DMS53 treated with DMSO at 0.1 percent for 48 hours (cell line): ENCODE measurements around the gene TIMM9.
"Not testable (repeated sequence)": the region's sequence is repeated elsewhere in the genome, so short reads cannot be mapped to it uniquely, and the experiment has no call there.

Source experiments
- DNase-seq: peaks from one replicate; lab custom pipeline; 2025; ENCODE audit not compliant: unreplicated experiment; lab: John Stamatoyannopoulos, UW

Gene TIMM9

DNA sequence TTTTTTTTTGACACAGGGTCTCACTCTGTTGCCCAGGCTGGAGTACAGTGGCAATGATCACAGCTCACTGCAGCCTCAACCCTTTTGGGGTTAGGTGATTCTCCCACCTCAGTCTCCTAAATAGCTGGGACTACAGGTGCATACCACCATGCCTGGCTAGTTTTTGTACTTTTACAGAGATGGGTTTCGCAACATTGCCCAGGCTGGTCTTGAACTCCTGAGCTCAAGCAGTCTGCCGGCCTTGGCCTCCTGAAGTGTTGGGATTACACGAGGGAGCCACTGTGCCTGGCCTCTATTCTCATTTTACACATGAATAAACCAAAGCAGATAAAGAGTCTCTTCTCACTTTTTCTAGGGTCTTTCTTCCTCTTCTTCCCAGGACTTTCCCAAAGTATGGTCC lies 28.4 kb downstream of the TIMM9 start:
- DNase-seq = no peak

DNA sequence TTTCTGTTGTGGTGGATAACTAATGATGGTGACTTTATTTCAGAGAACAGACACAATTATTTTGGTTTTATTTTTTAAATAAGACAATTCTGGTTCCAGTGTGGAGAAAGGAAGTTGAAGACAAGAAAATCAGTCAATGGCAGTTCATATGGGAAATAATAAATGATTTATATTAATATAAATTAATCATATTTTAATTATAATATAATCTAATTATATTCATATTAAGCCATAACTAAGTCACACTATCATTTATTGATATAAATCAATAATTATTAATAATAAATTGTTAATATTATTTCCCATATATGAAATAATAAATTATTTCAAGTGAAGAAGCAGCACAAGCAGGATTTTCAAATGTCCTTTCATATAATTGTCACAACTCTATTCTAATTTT lies 28.8 kb downstream of the TIMM9 start:
- DNase-seq = no peak

DNA sequence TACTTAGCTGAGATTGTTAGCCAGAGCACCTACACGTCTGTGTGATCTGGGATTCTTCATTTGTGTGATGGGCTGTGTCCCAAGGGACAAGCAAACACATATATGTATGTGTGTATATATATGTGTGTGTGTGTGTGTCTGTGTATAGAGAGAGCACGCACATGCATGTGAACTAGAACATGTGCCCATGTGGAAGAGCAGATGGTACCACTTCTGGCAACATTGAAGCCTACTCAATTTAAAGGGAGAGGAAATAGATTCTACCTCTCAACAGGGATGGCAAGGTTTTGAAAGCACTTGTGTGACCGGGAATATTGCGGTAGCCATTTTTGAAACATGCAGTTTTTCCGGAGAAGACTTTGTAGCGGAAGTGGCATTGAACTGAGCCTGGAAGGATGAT lies 30.2 kb downstream of the TIMM9 start:
- DNase-seq = no peak

DNA sequence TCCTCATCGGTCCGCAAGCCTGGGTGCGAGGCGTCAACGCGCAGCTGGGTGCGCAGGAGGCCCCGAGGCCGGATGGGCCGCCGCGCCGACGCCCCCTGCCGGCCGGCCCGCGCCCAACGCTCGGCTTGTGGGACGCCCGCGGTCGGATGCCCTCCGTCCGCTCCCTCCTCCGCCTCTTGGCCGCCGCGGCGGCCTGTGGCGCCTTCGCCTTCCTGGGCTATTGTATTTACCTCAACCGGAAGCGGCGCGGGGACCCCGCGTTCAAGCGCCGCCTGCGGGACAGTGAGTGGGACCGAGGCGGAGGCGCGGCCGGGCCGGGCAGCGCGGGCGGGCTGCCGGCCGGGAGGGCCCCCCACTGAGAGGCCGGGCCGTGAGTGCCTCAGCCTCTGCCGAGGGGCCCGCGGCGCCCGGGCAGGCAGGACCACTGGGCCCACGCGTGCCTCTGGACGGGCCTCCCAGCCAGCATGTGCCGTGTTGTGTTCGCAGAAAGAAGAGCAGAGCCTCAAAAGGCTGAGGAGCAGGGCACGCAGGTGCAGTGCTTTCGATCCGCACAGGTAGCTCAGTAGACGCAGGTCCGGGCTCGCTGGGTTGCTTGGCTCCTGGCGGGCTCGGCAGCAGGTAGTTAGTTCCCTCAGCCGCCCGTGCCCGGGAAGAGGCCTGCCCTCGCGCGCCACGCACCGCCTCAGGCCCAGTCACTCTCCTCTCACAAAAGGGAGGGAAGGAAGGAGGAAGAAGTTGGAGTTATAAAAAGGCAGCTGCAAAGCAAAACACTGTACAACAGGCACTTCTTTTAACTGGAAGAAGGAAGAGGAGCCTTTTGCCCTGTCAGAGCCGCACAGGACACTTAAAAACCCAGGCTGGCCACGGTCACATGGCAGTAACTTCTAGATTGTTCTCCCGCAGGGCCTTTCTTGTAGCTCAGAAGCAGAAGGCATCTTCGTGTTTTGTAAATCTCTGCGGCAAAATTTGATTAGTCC lies 31.2 kb downstream of the TIMM9 start, which contains the start of gene TOMM20L:
TOMM20L (plus strand) TSS at position 119 of the 977 bp plus-strand sequence; CDS start at position 147, 28 bp downstream.
- DNase-seq = peak; percentile 49

DNA sequence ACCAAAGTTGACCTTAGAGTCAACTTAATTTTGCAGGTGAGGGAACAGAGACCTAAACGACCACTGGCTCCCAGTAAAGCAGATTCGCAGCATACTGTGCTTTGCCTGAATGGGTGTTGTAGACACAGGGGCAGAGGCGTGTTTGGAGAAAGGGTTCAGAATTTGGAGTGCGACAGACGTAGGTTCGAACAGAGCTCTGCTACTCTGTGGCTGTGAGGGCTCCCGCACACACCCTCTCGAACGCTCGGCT lies 31.8 kb downstream of the TIMM9 start:
- DNase-seq = no peak

DNA sequence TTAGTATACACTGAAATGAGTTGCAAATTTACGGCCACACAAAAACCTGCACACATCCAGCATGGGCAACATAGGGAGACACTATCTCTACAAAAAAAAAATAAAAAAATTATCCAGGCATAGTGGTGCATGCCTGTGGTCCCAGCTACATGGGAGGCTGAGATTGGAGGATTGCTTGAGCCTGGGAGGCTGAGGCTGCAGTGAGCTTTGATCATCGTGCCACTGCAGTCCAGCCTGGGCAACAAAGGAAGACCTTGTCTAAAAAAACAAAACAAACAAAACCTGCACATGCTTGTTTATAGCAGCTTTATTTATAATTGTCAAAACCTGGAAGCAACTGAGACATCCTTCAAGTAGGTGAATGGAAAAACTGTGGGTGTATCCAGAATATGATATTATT lies 36.5 kb downstream of the TIMM9 start:
- DNase-seq = no peak

DNA sequence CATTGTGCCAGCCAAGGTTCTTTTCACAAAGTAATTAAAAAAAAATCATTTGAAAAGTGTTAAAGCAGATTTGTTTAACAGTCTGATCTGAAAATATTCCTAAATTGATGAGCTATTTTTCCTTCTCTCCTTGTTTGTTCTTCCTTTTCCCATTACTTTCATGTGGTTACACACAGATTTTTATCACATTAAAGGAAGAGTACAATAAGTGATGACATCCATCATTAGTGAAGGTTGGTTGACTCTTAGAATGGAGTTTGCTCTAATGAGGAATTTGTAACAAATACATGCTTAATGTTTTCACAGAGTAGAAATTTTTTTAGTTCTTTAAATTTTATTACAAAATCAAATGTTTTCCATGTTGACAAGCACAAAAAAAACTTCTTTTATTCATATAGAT lies 50.5 kb downstream of the TIMM9 start:
- DNase-seq = no peak

DNA sequence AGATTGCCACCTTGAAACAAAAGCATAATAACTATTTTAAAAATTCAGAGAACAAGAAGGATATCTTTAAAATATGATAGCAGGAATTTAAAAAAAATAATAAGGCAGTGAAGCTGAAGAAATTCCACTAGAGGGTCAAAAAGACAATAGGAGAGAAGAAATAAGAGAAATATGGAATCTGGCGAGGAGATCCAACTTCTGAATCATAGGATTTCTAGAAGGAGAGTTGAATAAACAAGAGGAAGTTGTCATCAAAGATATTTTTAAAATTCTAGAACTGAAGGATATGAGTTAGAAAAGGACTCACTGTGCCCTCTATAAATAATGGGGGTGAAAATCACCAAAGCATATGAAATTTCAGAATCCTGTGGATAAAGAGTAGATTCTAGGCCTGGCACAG lies 58.4 kb downstream of the TIMM9 start:
- no peak for DNase-seq

DNA sequence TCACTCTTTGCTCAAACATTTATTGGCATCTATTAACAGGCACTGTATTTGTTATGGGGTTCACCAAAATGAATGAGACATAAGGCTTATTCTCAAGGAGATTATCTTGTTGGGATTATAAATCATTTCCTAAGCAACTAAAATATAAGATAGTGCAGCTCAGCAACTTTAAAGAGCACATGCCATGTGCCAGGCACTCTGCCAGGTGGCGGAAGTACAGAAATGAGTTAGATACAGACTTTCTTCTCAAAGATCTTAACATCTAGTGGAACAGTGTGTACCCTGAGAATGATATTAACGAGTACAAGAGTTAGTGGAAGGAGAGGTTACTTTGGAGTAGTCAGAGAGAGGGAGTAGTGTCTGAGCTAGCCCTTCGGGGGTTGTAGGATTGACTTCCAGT lies 60.0 kb downstream of the TIMM9 start:
- no peak for DNase-seq

DNA sequence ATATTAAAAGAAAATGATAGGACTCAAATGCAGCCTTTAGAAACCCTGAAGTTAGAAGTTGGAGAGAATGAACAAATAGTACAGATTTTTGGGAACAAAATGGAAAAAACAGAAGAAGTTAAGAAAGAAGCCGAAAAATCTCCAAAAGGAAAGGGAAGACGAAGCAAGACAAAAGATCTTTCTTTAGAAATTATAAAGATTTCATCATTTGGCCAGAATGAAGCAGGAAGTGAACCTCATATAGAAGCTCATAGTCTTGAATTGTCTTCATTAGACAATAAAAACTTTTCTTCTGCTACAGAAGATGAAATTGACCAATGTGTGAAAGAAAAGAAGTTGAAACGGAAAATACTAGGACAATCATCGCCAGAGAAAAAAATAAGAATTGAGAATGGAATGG lies 63.0 kb downstream of the TIMM9 start:
- no peak for DNase-seq

DNA sequence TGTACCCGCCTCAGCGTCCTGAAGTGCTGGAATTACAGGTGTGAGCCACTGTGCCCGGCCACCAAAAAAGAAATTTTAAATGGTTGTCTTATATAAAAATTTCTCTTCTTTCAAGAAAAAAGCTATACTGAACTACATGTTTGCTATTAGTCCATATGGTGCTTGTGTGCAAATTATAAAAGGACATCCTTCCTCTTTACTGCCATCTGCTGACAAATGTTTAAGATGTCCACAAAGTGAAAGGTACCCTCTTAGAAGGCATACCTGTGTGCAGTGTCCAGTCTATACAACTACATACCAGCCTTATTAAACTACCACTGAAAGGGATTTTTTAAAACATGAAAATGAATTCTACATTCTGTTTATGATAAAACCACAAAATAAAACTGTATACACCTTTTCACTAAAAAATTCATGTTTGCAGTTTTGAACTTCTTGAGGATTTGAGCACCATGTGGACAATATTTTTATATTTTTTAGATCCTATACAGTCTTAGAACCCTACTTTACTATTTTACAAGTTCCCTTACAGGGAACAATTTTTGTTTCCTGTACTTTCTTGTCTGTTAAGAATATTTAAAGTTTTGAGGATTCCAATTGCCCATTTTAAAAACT lies 64.4 kb downstream of the TIMM9 start:
- peak; percentile 40 for DNase-seq

DNA sequence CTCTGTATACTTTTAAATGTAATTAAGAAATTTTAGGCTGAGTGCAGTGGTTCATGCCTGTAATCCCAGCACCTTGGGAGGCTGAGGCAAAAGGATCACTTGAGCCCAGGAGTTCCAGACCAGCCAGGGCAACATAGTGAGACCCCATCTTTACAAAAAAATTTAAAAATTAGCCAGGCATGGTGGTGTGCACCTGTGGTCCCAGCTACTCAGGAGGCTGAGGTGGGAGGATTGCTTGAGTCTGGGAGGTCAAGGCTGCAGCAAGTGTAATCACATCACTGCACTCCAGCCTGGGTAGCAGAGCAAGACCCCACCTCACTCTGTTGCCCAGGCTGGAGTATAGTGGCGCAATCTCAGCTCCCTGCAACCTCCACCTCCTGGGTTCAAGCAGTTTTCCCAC lies 65.1 kb downstream of the TIMM9 start:
- DNase-seq = not testable (repeated sequence)
